ENCODE results near the gene MYO3B.
"Not testable (repeated sequence)": the region's sequence is repeated elsewhere in the genome, so short reads cannot be mapped to it uniquely, and the experiment has no call there.

MYO3B gene

DNA sequence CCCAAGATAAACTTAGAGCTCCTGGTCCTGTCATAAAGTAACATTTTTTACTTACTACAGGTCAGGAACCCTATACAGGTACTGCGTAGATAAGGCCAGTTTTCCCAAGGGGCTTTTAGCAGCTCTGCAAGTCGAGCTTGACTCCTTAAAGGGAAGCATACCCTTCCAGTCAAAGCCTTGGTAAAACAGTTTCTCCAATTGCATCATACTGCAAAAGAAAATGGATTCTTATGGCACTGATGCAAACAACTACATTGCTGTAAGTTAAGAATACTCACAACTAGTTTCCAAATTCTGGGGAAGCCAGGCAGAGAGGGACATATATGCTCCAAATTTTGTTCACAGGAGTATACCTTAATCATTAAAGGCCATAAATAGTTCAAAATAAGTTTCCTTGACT, 31.0 kb downstream of the MYO3B start:
- no peak for DNase-seq (ENCODE audit: low read depth in 3 of 3)

- no peak for DNase-seq (ENCODE audit: low read depth in 3 of 3)
Measured at GRCh38 chr2:170212625-170213280, 34.8 kb downstream of the MYO3B start.

- not testable (repeated sequence) for DNase-seq (ENCODE audit: low read depth in 3 of 3)
Measured at GRCh38 chr2:170213281-170213625, 35.3 kb downstream of the MYO3B start.

DNA sequence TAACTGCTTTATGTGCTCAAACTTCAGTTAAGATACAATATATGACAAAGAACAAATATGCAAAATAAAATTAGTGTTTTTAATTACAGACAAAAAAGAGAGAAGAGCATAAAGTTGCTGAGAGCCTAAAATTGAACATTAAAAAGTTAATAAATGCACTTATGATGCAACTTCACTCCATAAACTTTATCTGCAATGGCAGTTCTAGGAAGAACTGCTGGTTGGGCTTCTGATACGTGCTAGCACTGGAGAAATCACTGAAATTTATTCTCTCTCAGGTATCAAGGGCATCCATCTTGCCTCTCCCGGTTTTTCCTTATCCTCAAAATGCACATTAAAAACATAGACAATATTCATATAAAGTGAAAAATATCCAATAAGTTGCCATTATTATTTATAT, 35.7 kb downstream of the MYO3B start:
- no peak for DNase-seq (ENCODE audit: low read depth in 3 of 3)

- DNase-seq (ENCODE audit: low read depth in 3 of 3), result no peak
Measured at GRCh38 chr2:170214309-170214948, 36.5 kb downstream of the MYO3B start.

DNA sequence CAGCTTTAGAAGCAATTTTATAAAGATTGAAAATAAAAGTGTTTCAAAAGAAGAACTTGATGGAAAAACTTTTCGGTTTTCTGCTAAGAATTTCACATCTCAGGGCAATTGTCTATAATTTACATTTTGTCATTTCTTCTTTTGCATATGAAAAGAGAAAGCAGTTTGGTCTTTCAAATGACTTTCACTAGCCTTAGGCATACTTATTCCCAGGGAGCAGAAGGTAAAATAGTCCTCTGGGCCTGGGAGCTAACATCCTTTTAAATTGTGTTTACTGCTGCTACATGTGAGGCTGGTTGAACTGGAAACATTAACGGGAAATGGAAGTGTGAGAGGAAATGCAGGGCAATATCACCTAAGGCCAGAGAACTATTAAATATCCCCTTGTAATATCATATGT, 37.1 kb downstream of the MYO3B start:
- no peak for DNase-seq (ENCODE audit: low read depth in 3 of 3)

- DNase-seq (ENCODE audit: low read depth in 3 of 3), result no peak
Measured at GRCh38 chr2:170216428-170216827, 38.5 kb downstream of the MYO3B start.

- DNase-seq (ENCODE audit: low read depth in 3 of 3), result no peak
Measured at GRCh38 chr2:170216981-170217380, 39.0 kb downstream of the MYO3B start.

GRCh38 chr2:170217778-170218251, 39.9 kb downstream of the MYO3B start:
- no peak for DNase-seq (ENCODE audit: low read depth in 3 of 3)

DNA sequence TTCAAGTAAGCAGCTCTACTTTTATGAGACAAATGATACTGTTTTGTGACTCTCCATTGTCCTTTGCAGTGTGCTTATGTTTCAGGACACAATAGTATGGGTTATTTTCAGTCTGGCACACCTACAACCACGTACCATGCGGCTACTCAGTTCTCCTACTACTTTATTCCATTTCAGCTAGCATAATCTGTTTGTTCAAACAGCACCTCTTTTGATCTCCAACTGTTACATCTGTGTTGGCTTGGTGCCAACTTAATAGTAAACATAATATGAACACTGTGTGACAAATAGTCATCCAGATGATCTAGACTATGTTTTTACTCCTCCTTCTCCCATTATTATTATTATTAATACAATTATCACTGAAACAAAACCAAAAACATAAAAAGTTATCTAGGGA, 40.5 kb downstream of the MYO3B start:
- no peak for DNase-seq (ENCODE audit: low read depth in 3 of 3)

GRCh38 chr2:170218931-170219330, 41.0 kb downstream of the MYO3B start:
- DNase-seq (ENCODE audit: low read depth in 3 of 3), result no peak

DNA sequence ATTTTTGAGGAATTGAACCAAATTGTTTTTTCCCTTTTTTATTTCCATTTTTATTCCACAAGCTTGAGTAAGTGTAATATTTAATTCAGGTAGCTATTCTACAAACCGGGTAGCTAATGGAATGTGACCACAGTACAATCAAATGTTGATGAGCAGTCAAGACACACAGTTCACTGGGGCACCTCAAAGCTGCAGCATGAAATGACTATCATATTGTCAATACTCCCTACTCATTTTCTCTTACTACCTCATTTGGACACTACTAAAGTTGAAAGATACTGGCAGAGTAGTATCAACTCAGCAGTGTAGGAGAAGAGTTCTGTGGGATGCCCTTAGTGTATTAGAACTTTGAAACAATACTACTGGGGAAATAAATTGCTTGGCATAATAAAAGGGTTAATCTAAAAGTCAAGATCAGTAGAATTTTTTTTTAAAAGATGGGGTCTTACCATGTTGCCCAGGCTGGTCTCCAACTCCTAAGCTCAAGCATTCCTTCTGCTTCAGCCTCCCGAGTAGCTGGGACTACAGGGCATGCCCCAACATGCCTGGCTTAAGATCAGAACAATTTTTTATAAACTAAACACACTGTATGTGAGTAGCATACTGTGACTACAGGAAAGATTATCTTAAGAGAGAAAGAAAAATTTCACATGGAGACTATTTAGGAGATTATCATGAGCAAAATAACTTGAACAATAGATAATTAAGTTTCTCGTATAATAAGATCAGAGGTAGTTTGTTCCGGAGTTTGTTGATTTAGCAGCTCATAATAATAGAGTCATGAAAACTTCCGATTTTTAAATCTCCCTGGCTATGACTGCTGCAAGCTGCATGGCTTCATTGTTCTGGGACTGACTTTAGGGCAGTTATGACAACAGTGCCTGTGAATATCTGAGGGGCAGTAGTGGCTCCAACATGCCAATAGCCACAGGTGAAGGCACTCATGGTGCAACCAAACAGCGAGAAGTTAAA, 43.7 kb downstream of the MYO3B start:
- no peak for DNase-seq (ENCODE audit: low read depth in 3 of 3)

DNA sequence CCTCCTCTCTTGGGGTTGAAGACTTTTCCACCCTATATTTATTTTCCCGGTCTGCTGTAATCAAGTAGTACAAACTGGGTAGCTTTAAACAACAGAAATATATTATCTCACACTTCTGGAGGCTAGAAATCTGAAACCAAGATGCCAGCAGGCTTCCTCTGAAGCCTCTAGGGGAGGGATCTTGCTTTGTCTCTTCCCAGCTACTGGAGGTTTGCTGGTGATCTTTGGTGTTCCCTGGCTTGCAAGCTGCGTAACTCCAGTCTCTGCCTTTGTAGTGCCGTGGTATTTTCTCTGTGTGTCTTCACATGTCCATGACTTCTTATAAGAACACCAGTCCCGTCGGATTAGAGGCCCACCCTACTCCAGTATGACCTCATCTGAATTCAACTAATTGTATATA, 44.4 kb downstream of the MYO3B start:
- DNase-seq (ENCODE audit: low read depth in 3 of 3), result no peak

- no peak for DNase-seq (ENCODE audit: low read depth in 3 of 3)
Measured at GRCh38 chr2:170222842-170223241, 44.9 kb downstream of the MYO3B start.

GRCh38 chr2:170224692-170225294, 46.8 kb downstream of the MYO3B start:
- no peak for DNase-seq (ENCODE audit: low read depth in 3 of 3)

DNA sequence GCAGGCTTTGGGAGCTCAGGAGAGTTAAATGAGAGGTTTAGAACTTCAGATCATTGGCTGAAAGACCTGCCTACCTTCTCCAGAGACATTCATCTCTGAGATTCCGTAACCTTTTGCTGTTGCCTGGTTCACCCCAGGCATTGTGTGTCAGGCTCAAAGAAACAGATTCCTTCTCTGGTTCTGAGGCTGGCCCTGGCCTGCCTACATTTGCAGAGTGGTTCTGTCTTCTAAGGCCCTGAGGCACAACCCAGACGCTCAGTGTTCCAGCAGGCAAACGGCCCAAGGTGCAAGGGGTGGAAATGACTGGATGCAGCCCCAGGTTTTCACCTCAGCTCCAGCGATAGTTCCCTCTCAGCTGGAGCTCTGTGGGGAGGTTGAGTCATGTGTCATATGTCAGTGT, 48.3 kb downstream of the MYO3B start:
- DNase-seq (ENCODE audit: low read depth in 3 of 3), result no peak

- DNase-seq (ENCODE audit: low read depth in 3 of 3), result no peak
Measured at GRCh38 chr2:170227507-170227947, 49.6 kb downstream of the MYO3B start.

- DNase-seq (ENCODE audit: low read depth in 3 of 3), result no peak
Measured at GRCh38 chr2:170227951-170228350, 50.0 kb downstream of the MYO3B start.

DNA sequence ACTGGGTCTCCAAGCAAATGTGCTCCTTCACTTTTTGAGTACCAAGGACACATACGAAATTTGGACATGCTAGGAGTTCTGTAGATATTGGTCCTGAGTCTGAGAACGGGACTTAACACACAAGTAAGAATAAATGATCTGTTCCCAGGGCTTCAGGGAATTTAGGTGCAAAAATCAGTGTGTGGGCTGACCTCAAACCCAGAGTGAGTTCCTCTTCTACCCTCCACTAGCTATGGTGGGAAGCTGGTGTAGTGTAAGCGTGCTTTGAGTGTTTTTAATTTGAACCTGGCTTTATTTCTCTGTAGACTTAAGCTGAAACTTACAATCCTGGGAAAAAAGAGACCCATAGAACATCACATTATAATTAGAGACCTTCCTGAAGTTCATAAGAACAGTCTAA, 50.5 kb downstream of the MYO3B start:
- no peak for DNase-seq (ENCODE audit: low read depth in 3 of 3)

DNA sequence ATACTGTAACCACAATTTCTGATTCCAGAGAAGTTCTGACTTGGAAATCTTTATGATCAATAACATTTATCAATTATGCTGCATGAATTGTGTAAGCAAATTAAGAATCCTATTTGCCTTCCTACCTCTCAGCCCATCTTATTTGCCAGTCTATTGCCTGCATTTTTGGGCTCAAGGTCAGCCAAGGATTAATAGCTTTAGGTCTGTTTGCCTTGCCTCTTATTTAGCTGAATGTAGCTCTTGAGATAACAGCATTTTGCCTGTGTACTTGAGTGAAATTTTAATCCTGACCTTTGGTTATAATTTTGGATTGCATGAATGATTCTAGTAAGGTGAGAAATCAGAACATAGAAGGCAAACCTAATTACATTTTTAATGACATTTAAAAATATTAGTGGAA, 51.2 kb downstream of the MYO3B start:
- no peak for DNase-seq (ENCODE audit: low read depth in 3 of 3)

DNA sequence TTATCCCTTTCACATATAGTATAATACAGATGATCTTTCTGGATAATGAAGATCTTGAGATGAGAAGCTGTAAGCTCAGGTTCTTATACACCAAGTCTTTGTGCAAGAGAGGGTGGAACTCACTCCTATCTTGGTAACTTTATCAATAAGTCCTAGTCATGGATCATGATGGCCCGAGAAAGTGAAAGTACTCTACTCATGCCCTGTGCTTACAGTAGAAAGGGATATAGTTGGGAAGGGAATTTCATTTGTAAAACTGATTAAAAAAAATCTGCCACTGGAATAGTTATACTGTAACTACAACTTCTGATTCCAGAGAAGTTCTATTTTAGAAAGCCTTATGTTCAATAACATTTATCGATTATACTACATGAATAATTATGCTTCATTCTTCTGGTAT, 51.8 kb downstream of the MYO3B start:
- DNase-seq (ENCODE audit: low read depth in 3 of 3), result no peak
